ENCODE results near the gene CSTB. TPM values are rescaled to one million over a fixed set of nuclear protein-coding genes. Genes with fewer than 3 reads are reported as not detected.

The CSTB gene
- total RNA-seq, 2 donors from 2014 or later = 13.3 to 34.7 TPM

DNA sequence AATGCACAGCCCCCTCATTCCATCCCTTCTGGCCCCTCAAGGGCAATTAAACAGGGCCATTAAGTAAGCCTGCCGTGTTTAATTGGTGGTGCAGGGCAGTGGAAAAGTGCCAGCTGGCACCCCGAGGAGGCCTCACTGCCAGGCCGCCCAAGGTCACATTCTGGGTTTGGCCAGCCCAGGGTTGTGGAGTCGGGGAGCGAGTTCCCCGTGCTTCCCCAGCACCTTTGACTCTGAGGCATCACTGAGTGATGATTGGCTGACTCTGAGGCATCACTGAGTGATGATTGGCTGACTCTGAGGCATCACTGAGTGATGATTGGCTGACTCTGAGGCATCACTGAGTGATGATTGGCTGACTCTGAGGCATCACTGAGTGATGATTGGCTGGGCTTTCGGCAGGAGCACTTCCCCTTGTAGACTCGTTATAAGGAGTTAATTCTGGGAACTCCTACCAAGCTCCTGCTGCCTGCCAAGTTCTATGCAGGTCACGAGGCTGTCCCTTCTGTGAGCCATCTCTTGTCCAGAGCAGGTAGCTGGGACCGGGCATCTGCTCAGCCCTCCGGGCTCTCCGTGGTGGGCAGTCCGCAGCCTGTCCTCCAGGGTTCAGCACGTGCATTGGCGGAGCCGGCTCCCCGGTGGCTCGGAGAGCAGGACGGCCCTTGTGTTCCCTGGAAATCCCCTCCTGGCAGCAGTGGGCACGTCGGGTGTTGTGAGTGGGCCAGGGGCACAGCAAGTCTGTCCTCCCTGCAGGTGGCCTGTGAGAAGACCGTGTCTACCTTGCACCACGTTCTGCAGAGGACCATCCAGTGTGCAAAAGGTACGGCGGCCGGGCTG lies 20.9 kb downstream of the CSTB start:
- Histone ChIP-seq H3K4me1 (replicated peaks) (peaks cover 26% of the 10 kb centered on the region), H3K9me3 (no peaks in the 10 kb centered on the region), H3K4me3 (no peak overlapping the region), H3K36me3 (peaks cover 0 to 5% of the 10 kb centered on the region in 2 donors), H3K27ac (no peak overlapping the region), H3K27me3 (replicated peaks; ENCODE audit: insufficient read depth) (no peaks in the 10 kb centered on the region)
- intact Hi-C loops (cut with DNase I) = no loop called here
- 78% methylated on average over 21 of the region's 26 CpGs for WGBS
- no peak for DNase-seq (ENCODE audit: low spot score)
- TF ChIP-seq POLR2AphosphoS5 (IDR thresholded peaks at IDR 0.05) (no peak), POLR2A (IDR thresholded peaks at IDR 0.05) (no peak)
- TF ChIP-seq, protein P1, sequence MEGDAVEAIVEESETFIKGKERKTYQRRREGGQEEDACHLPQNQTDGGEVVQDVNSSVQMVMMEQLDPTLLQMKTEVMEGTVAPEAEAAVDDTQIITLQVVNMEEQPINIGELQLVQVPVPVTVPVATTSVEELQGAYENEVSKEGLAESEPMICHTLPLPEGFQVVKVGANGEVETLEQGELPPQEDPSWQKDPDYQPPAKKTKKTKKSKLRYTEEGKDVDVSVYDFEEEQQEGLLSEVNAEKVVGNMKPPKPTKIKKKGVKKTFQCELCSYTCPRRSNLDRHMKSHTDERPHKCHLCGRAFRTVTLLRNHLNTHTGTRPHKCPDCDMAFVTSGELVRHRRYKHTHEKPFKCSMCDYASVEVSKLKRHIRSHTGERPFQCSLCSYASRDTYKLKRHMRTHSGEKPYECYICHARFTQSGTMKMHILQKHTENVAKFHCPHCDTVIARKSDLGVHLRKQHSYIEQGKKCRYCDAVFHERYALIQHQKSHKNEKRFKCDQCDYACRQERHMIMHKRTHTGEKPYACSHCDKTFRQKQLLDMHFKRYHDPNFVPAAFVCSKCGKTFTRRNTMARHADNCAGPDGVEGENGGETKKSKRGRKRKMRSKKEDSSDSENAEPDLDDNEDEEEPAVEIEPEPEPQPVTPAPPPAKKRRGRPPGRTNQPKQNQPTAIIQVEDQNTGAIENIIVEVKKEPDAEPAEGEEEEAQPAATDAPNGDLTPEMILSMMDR (IDR thresholded peaks at IDR 0.05) = no peak

DNA sequence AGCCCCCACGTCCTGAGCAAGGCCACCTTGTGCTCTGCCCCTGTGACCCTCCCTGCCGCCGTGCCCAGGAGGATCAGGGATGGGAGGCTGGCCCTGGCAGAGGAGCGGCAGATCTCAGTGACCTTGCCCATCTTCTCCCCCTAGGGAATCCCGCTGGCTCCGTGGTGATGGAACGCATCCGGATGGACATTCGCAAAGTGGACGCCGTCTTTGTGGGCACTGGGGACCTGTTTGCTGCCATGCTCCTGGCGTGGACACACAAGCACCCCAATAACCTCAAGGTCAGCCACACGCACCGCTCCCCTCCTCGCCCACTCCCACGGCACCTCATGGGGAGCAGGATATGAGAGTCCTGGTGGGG lies 22.7 kb downstream of the CSTB start:
- Histone ChIP-seq H3K27ac (no peak overlapping the region), H3K4me1 (replicated peaks) (peaks cover 17% of the 10 kb centered on the region), H3K27me3 (replicated peaks; ENCODE audit: insufficient read depth) (no peaks in the 10 kb centered on the region), H3K4me3 (no peak overlapping the region), H3K36me3 (peaks cover 5 to 6% of the 10 kb centered on the region in 2 donors), H3K9me3 (no peaks in the 10 kb centered on the region)
- no peak for TF ChIP-seq POLR2A (IDR thresholded peaks at IDR 0.05)
- TF ChIP-seq POLR2AphosphoS5 (IDR thresholded peaks at IDR 0.05) = no peak
- TF ChIP-seq, protein P1 (IDR thresholded peaks at IDR 0.05) = no peak
- DNase-seq (ENCODE audit: low spot score) = no peak
- WGBS = 94% methylated on average over 15 of the region's 16 CpGs
- intact Hi-C loops (cut with DNase I) = no loop called here

DNA sequence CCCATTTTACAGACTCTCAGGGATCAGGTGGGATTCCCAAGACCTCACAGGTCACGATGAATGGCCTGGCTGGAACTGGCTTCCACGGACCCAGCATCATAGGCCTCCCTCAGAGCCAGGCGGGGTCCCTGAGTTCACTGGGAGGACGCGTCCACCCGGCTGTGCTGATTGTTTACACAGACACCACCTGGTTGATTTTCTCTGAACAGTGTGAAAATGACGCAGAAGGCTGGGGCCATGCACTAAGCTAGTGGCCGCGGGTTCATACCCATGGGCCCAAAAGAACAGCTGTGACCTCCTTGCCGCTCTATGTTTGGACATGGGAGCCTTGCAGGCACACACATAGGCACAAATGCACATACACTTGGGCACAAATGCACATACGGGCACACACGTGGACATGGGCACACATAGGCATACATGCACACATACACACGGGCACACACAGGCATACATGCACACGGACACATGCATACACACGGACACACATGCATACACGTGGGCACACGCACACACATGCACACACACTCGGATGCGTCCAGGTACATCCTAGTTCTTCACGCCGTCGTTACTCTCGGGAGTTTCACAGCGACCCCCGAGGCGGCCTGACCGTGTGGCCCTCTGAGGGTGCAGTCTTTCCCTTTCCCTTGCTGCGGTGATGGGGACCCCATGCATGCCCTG lies 23.2 kb downstream of the CSTB start:
- TF ChIP-seq POLR2AphosphoS5 (IDR thresholded peaks at IDR 0.05) = no peak
- H3K27me3 ChIP-seq (replicated peaks; ENCODE audit: insufficient read depth) = no peaks in the 10 kb centered on the region
- no peaks in the 10 kb centered on the region for H3K9me3 ChIP-seq
- intact Hi-C loops (cut with DNase I) = no loop called here
- H3K4me1 ChIP-seq (replicated peaks) = peaks cover 17% of the 10 kb centered on the region
- WGBS = 87% methylated on average over 26 of the region's 28 CpGs
- no peak overlapping the region for H3K27ac ChIP-seq
- H3K4me3 ChIP-seq = no peak overlapping the region
- no peak for DNase-seq (ENCODE audit: low spot score)
- peaks cover 5 to 6% of the 10 kb centered on the region in 2 donors for H3K36me3 ChIP-seq

DNA sequence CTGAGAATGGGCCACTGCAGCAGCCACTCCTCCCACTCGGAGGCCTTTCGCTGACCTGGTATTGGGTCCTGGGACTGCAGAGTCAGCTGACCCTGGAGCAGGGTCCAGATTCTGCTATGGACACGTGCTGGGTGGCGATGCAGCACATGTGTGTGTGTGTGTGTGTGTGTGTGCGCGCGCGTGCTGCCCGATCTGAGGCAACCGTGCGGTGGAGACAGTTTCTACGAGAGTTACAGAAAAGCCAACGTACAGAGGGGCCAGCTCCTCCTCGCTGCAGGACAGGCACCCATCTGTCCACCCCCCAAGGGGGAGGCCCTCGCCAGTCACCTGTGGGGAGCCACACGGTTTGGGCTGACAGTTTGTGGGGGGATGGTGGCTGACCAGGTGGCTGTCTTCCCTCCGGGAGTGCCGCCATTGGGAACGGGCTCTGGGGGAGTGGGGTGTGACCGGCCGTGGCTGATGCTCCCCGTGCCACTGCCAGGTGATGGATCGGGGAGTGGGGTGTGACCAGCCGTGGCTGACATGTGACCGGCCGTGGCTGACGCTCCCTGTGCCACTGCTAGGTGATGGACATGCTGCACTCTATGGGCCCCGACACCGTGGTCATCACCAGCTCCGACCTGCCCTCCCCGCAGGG lies 24.0 kb downstream of the CSTB start:
- no peaks in the 10 kb centered on the region for H3K9me3 ChIP-seq
- TF ChIP-seq POLR2AphosphoS5 (IDR thresholded peaks at IDR 0.05) = no peak
- TF ChIP-seq, protein P1 (IDR thresholded peaks at IDR 0.05) = no peak
- no peak for TF ChIP-seq POLR2A (IDR thresholded peaks at IDR 0.05)
- no peak for DNase-seq (ENCODE audit: low spot score)
- peaks cover 9% of the 10 kb centered on the region for H3K4me1 ChIP-seq (replicated peaks)
- WGBS = 94% methylated on average over 31 of the region's 31 CpGs
- H3K27ac ChIP-seq = no peak overlapping the region
- no peak overlapping the region for H3K4me3 ChIP-seq
- no peaks in the 10 kb centered on the region for H3K27me3 ChIP-seq (replicated peaks; ENCODE audit: insufficient read depth)
- peaks cover 5 to 6% of the 10 kb centered on the region in 2 donors for H3K36me3 ChIP-seq
- intact Hi-C loops (cut with DNase I) = no loop called here

DNA sequence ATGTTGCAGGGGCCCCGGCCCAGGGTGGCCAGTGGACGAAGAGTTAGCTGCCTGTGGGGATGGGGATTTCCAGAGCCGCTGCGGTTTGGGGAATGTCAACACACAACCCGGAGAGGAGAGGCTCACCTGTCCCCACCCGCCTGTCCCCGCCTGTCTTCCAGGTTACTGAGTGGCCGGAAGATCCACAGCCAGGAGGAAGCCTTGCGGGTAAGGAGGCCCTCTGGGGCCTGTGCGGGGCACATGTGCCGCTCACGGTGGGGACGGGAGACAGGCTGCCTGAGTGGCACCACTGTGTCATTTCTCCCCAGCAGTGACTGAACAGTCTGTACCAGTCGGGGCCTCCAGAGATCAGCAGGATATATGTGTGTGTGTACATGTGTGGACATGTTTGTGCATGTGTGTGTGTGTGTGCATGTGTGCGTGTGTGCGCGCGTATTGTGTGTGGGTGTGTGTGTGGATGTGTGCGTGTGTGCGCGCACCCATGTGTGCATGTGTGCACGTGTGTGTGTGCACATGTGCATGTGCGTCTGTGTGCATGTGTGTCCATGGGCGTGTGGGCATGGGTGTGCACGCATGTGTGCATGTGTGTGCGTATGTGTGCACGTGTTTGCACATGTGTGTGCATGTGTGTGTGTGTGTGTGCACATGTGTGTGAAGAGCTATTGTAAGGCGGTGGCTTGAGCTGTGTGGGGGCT lies 25.6 kb downstream of the CSTB start:
- Histone ChIP-seq H3K9me3 (no peaks in the 10 kb centered on the region), H3K36me3 (peaks cover 0 to 6% of the 10 kb centered on the region in 2 donors), H3K27ac (no peak overlapping the region), H3K4me3 (no peak overlapping the region), H3K27me3 (replicated peaks; ENCODE audit: insufficient read depth) (no peaks in the 10 kb centered on the region), H3K4me1 (replicated peaks) (no peaks in the 10 kb centered on the region)
- no peak for DNase-seq (ENCODE audit: low spot score)
- WGBS = 68% methylated on average over 28 of the region's 28 CpGs
- intact Hi-C loops (cut with DNase I) = no loop called here
- TF ChIP-seq POLR2AphosphoS5 (IDR thresholded peaks at IDR 0.05) = no peak
- TF ChIP-seq POLR2A (IDR thresholded peaks at IDR 0.05) = no peak
- TF ChIP-seq, protein P1 (IDR thresholded peaks at IDR 0.05) = no peak
